Measurements from ENCODE around the gene PTPRG. TPM values are rescaled to one million over a fixed set of nuclear protein-coding genes. Genes with fewer than 3 reads are reported as not detected.

PTPRG gene
- total and polyA plus RNA-seq, 2 donors (not counting 3 experiments of a cell fraction or from before 2014, with no cell fraction given): 8.9 to 39.1 TPM

DNA sequence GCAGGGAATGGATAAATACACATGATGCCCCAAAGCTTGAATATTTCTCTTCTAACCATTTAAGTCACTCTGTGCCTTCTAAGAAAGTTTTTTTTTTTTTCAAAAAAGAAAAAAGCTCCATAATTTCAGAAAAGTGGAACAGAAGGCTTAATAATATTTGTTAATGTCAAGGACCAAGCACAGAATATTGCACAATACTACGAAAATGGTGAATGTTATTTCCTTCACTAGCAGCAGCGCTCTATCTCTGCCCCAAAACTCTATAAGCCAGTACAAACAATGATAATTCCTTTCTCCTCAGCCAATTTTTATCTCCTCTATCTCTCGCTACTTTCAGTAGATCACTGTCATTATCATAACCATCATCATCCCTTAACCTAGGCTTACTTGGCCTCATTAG, 739.2 kb downstream of the PTPRG start:
- DNase-seq (ENCODE audit: low read depth, low spot score): no peak
- no TSS peak for BruUV-seq (replicated peaks)
- no peak overlapping the region for H2AFZ ChIP-seq (ENCODE audit: low read depth, low read length)
- H4K20me1 ChIP-seq (replicated peaks; ENCODE audit: control insufficient read depth, extremely low read depth, insufficient read depth, low read length): no peaks in the 10 kb centered on the region
- no peaks in the 10 kb centered on the region for H3K9me3 ChIP-seq (replicated peaks; ENCODE audit: control insufficient read depth, insufficient read depth, low read length)
- peaks cover 6% of the 10 kb centered on the region for H3K9me1 ChIP-seq (replicated peaks; ENCODE audit: control insufficient read depth, extremely low read depth, insufficient read depth, low read length)
- intact Hi-C loops (cut with micrococcal nuclease): no loop called here
- no peak overlapping the region for H3K9ac ChIP-seq (replicated peaks; ENCODE audit: extremely low read depth, insufficient read depth, low read length)
- H3K4me3 ChIP-seq (replicated peaks in 1 of 3; ENCODE audit: insufficient read depth in 1 of 3, low read depth in 1 of 3, low read length in 3 of 3): no peak overlapping the region
- TF ChIP-seq EZH2 (IDR thresholded peaks at IDR 0.05; ENCODE audit: borderline replicate concordance, low read depth, low read length, severe bottlenecking) (no peak), MAX (IDR thresholded peaks at IDR 0.05; ENCODE audit: insufficient read depth, insufficient read length) (no peak), POLR2A (IDR thresholded peaks at IDR 0.05; ENCODE audit: low read depth, low read length) (no peak), POLR2AphosphoS5 (IDR thresholded peaks at IDR 0.05; ENCODE audit: insufficient read depth, low read depth, low read length) (no peak), FOS (IDR thresholded peaks at IDR 0.05; ENCODE audit: borderline replicate concordance, insufficient read depth, low read length) (no peak)
- H3K36me3 ChIP-seq (ENCODE audit: control insufficient read depth in 2 of 2, extremely low read depth in 1 of 2, insufficient read depth in 2 of 2, low read length in 2 of 2): no peaks in the 10 kb centered on the region
- H3K27ac ChIP-seq (ENCODE audit: insufficient read depth, low read depth, low read length): no peak overlapping the region
- POLR2A ChIA-PET: no interaction called here
- H3K4me2 ChIP-seq (ENCODE audit: insufficient read depth, low read length): no peak overlapping the region
- H3K27me3 ChIP-seq (ENCODE audit: control insufficient read depth in 2 of 2, insufficient read depth in 2 of 2, low read length in 2 of 2): no peaks in the 10 kb centered on the region
- no peak for FAIRE-seq
- H3K4me1 ChIP-seq (ENCODE audit: control insufficient read depth, extremely low read depth, insufficient read depth, low read length): no peaks in the 10 kb centered on the region
- CTCF ChIA-PET: no interaction called here
- no peaks in the 10 kb centered on the region for H3K79me2 ChIP-seq (ENCODE audit: control insufficient read depth, insufficient read depth, low read length)
- dilution Hi-C loops (cut with MboI; ENCODE audit: extremely low pct_ligation_motif_present, low sequenced_read_pairs): no loop called here

- Histone ChIP-seq H3K36me3 (ENCODE audit: control insufficient read depth in 2 of 2, extremely low read depth in 1 of 2, insufficient read depth in 2 of 2, low read length in 2 of 2) (no peaks in the 10 kb centered on the region), H2AFZ (ENCODE audit: low read depth, low read length) (no peak overlapping the region), H3K79me2 (ENCODE audit: control insufficient read depth, insufficient read depth, low read length) (no peaks in the 10 kb centered on the region), H3K27me3 (ENCODE audit: control insufficient read depth in 2 of 2, insufficient read depth in 2 of 2, low read length in 2 of 2) (no peaks in the 10 kb centered on the region), H3K9me1 (replicated peaks; ENCODE audit: control insufficient read depth, extremely low read depth, insufficient read depth, low read length) (no peaks in the 10 kb centered on the region), H4K20me1 (replicated peaks; ENCODE audit: control insufficient read depth, extremely low read depth, insufficient read depth, low read length) (no peaks in the 10 kb centered on the region), H3K9ac (replicated peaks; ENCODE audit: extremely low read depth, insufficient read depth, low read length) (no peak overlapping the region), H3K9me3 (replicated peaks; ENCODE audit: control insufficient read depth, insufficient read depth, low read length) (no peaks in the 10 kb centered on the region), H3K27ac (ENCODE audit: insufficient read depth, low read depth, low read length) (no peak overlapping the region), H3K4me3 (replicated peaks in 1 of 3; ENCODE audit: insufficient read depth in 1 of 3, low read depth in 1 of 3, low read length in 3 of 3) (no peak overlapping the region), H3K4me2 (ENCODE audit: insufficient read depth, low read length) (no peak overlapping the region), H3K4me1 (ENCODE audit: control insufficient read depth, extremely low read depth, insufficient read depth, low read length) (no peaks in the 10 kb centered on the region)
- intact Hi-C loops (cut with micrococcal nuclease) (no loop called here), dilution Hi-C loops (cut with MboI; ENCODE audit: extremely low pct_ligation_motif_present, low sequenced_read_pairs) (no loop called here)
- no peak for TF ChIP-seq CTCF (IDR thresholded peaks at IDR 0.05; ENCODE audit: extremely low read depth in 1 of 2, insufficient read depth in 1 of 2, low read depth in 1 of 2, low read length in 2 of 2)
- TF ChIP-seq GATA2 (IDR thresholded peaks at IDR 0.05; ENCODE audit: insufficient read depth, insufficient read length, low read depth, low read length): no peak
- TF ChIP-seq JUN (IDR thresholded peaks at IDR 0.05; ENCODE audit: borderline replicate concordance, insufficient read depth, insufficient read length, low read depth): no peak
- FAIRE-seq: no peak
- CTCF ChIA-PET: interaction anchor here (1.0 kb wide), 1 partner anchor 20 kb away, joined by 4 read pairs; no protein-coding TSS in a partner anchor
- POLR2A ChIA-PET: no interaction called here
- no TSS peak for BruUV-seq (replicated peaks)
- DNase-seq (ENCODE audit: low read depth, low spot score): no peak
Observed at GRCh38 chr3:62312201-62312600, 750.8 kb downstream of the PTPRG start.
